RWPE1 (cell line): Measurements from ENCODE around the gene MTTP.
"Not testable (repeated sequence)": the region's sequence is repeated elsewhere in the genome, so short reads cannot be mapped to it uniquely, and the experiment has no call there.

Experiments
- CTCF ChIA-PET: fragments of 350-600 bp; sonication (Branson Sonifier 250); formaldehyde crosslinking; extraction: SDS; loops from one replicate; lab custom pipeline; 2021; lab: Yijun Ruan, JAX
- POLR2A ChIA-PET: fragments of 400-600 bp; formaldehyde crosslinking; extraction: SDS; loops from one replicate; lab custom pipeline; 2020; ENCODE audit warnings: antibody characterized with exemption; ENCODE audit not compliant: low non-redundant PET; lab: Yijun Ruan, JAX
- DNase-seq: peaks from one replicate; pipeline ENCODE4 v3.0.0; 2012; ENCODE audit warnings: low spot score
- H3K27ac ChIP-seq: fragments of 450-650 bp; 2 replicates; pipeline ENCODE4 v1.5.1; 2017
- CTCF ChIP-seq: fragments of 450-650 bp; conservative IDR thresholded peaks from 2 replicates; pipeline ENCODE4 v1.5.1; 2017; ENCODE audit warnings: low read depth, mild to moderate bottlenecking

MTTP gene

DNA sequence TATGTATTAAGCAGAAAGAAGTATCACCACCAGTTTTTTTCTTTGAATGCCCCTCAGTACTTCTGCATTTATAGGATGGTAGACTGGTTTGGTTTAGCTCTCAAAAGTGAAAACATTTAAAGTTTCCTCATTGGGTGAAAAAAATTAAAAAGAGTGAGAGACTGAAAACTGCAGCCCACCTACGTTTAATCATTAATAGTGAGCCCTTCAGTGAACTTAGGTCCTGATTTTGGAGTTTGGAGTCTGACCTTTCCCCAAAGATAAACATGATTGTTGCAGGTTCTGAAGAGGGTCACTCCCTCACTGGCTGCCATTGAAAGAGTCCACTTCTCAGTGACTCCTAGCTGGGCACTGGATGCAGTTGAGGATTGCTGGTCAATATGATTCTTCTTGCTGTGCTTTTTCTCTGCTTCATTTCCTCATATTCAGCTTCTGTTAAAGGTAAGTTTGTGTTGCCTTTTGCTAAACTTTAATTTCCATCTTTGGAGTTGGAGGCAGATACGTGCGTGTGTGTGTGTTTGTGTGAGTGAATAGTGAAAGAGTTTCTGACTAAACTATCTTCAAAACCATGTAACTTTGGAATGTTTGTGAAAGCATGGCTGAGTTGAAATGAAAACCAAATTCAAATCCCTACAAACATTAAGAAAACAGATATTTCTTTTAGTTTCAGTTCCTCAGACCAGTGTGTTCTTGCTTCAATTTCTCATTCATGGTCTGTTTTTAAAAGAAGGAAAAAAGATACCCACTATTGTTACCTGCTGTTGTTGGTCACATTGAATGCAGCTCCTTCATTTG is at the start of gene MTTP:
TSS of gene MTTP (plus strand) at position 295 of the 795 bp plus-strand sequence. CDS start at position 381, 86 bp downstream.
- H3K27ac ChIP-seq, result no peak within 1 kb of the TSS
- DNase-seq, result no peak
- CTCF ChIA-PET, result interaction anchor here (0.6 kb wide), 1 partner anchor 72 kb away, joined by 3 read pairs; no protein-coding TSS in a partner anchor
- POLR2A ChIA-PET, result no interaction called here
- TF ChIP-seq CTCF, result no peak

- DNase-seq, result no peak
- H3K27ac ChIP-seq, result no peak overlapping the region
- CTCF ChIA-PET, result interaction anchor here (1.0 kb wide), 1 partner anchor 193 kb away, joined by 4 read pairs; no protein-coding TSS in a partner anchor
- POLR2A ChIA-PET, result no interaction called here
- TF ChIP-seq CTCF, result no peak
These were observed 45.4 kb upstream of the MTTP start for GRCh38 chr4:99529228-99529627.

GRCh38 chr4:99529956-99530355 is 44.7 kb upstream of the MTTP start:
- TF ChIP-seq CTCF, result no peak
- no peak overlapping the region for H3K27ac ChIP-seq
- ChIA-PET CTCF (no interaction called here), POLR2A (no interaction called here)
- DNase-seq, result no peak

DNA sequence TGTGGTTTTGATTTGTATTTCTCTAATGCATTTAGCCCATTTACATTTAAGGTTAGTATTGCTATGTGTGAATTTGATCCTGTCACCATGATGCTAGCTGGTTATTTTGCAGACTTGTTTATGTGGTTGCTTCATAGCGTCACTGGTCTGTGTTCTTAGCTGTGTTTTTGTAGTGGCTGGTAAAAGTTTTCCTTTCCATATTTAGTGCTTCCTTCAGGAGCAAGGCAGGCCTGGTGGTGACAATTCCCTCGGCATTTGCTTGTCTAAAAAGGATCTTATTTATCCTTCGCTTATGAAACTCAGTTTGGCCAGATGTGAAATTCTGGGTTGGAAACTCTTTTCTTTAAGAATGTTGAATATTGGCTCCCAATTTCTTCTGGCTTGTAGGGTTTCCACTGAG is 39.9 kb upstream of the MTTP start:
- DNase-seq, H3K27ac ChIP-seq, POLR2A ChIA-PET, CTCF ChIA-PET: not testable (repeated sequence)

DNA sequence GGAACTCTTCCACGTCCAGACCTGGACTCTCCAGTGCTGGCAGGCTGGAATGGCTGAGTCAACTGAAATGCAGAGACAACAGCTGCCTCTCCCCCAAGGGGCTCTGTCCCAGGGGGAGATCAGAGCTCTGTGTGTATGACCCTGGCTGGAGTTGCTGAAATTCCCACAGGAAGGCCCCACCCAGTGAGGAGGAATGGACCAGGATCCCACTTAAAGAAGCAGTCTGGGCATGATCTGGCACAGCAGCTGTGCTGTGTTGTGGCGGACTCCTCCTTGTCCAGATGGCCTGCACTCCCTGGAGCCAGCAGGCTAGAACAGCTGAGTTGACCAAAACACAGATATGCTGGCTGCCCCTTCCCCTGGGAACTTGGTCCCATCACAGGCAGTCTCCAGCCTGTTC is 38.4 kb upstream of the MTTP start:
- H3K27ac ChIP-seq, result no peak overlapping the region
- ChIA-PET POLR2A (no interaction called here), CTCF (no interaction called here)

GRCh38 chr4:99536848-99537247 is 37.8 kb upstream of the MTTP start:
- no peak for DNase-seq
- CTCF ChIA-PET, result no interaction called here
- H3K27ac ChIP-seq, result no peak overlapping the region
- no peak for TF ChIP-seq CTCF
- POLR2A ChIA-PET, result no interaction called here

More for the DNA sequence above, 38.4 kb upstream of the MTTP start:
- no peak for TF ChIP-seq CTCF
- DNase-seq, result no peak

DNA sequence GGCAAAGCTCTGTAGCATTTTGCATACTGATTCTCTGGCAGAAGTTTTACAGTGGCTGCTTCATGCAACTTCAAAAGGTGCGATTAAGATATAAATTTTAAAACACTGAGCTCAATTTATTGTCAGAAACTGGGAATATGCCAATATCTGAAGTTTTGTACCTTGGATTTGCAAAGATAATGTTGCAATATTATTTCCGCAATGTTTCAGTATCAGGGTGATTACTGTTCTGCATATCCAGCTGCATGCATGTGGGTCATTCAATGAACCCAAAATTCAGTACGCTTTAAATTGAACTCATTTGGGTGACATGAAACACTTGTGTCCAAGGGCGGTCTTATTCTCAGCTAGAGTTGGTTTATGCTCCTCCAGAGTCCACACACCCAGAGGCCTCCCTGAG is 37.0 kb upstream of the MTTP start:
- ChIA-PET POLR2A (no interaction called here), CTCF (no interaction called here)
- H3K27ac ChIP-seq, result no peak overlapping the region
- TF ChIP-seq CTCF, result no peak
- DNase-seq, result no peak
